HepG2 (cell line): ENCODE data around the gene AKR1B15. TPM values are rescaled to one million over a fixed set of nuclear protein-coding genes. Genes with fewer than 3 reads are reported as not detected.

ENCODE experiments used
- ATF7 ChIP-seq, 2 experiments: fragments of 450-650 bp in 1 of 2; sonication (generic) in 1 of 2; formaldehyde crosslinking in 1 of 2; IDR thresholded peaks; 2 replicates each; pipeline versions ENCODE4 v1.4.0 to v1.6.1; 2016 to 2020; ENCODE audit warnings: antibody characterized with exemption in 1 of 2, mild to moderate bottlenecking in 1 of 2, missing genetic modification reagents in 1 of 2
- ATF7-NPFF ChIP-seq: sonication (generic); formaldehyde crosslinking; IDR thresholded peaks from 2 replicates; pipeline ENCODE4 v1.8.1; 2023; ENCODE audit warnings: mild to moderate bottlenecking, low read depth, missing genetic modification reagents, moderate library complexity
- CEBPG ChIP-seq: IDR thresholded peaks from 2 replicates; pipeline ENCODE4 v1.6.1; 2016
- CREM ChIP-seq, 2 experiments: sonication (generic) in 1 of 2; formaldehyde crosslinking in 1 of 2; IDR thresholded peaks; 2 replicates each; pipeline versions ENCODE4 v1.4.0 to v1.6.1; 2016 to 2020; ENCODE audit warnings: antibody characterized with exemption in 1 of 2, mild to moderate bottlenecking in 1 of 2, missing genetic modification reagents in 1 of 2
- EEA1 ChIP-seq: sonication (generic); formaldehyde crosslinking; IDR thresholded peaks from 2 replicates; pipeline ENCODE4 v1.5.1; 2020; ENCODE audit warnings: mild to moderate bottlenecking, missing genetic modification reagents, borderline replicate concordance
- EP300 ChIP-seq, 3 experiments: sonication (generic) in 1 of 3; formaldehyde crosslinking in 1 of 3; IDR thresholded peaks; 2 replicates each; pipeline versions ENCODE4 v1.5.1 to v1.6.1; 2011 to 2020; ENCODE audit warnings: low read depth in 2 of 3, low read length in 2 of 3, borderline replicate concordance in 1 of 3, improper control_type of control experiment in 1 of 3, mild to moderate bottlenecking in 1 of 3, missing genetic modification reagents in 1 of 3, moderate library complexity in 1 of 3
- ETV5 ChIP-seq: IDR thresholded peaks from 2 replicates; pipeline ENCODE4 v1.6.1; 2018; ENCODE audit warnings: missing biosample characterization, missing genetic modification reagents, inconsistent platforms, borderline replicate concordance
- FOSL2 ChIP-seq: sonication (generic); formaldehyde crosslinking; IDR thresholded peaks from 2 replicates; pipeline ENCODE4 v1.4.0; 2020; ENCODE audit warnings: missing genetic modification reagents
- FOXJ3 ChIP-seq: sonication (generic); formaldehyde crosslinking; IDR thresholded peaks from 2 replicates; pipeline ENCODE4 v1.4.0; 2020; ENCODE audit warnings: missing genetic modification reagents, mild to moderate bottlenecking, borderline replicate concordance
- HDAC1 ChIP-seq: sonication (generic); formaldehyde crosslinking; IDR thresholded peaks from 2 replicates; pipeline ENCODE4 v1.5.1; 2020; ENCODE audit warnings: mild to moderate bottlenecking, missing genetic modification reagents
- HNF4A ChIP-seq: sonication (generic); formaldehyde crosslinking; IDR thresholded peaks from 2 replicates; pipeline ENCODE4 v1.4.0; 2020; ENCODE audit warnings: missing genetic modification reagents
- HOXA3 ChIP-seq: sonication (generic); formaldehyde crosslinking; IDR thresholded peaks from 2 replicates; pipeline ENCODE4 v1.5.0; 2020; ENCODE audit warnings: missing genetic modification reagents
- KAT8 ChIP-seq: IDR thresholded peaks from 2 replicates; pipeline ENCODE4 v1.6.1; 2016; ENCODE audit warnings: missing genetic modification reagents, missing compliant biosample characterization
- MIXL1 ChIP-seq: IDR thresholded peaks from 2 replicates; pipeline ENCODE4 v1.6.1; 2016
- MXD4 ChIP-seq: IDR thresholded peaks from 2 replicates; pipeline ENCODE4 v1.6.1; 2016; ENCODE audit warnings: mild to moderate bottlenecking, missing biosample characterization, missing genetic modification reagents
- NFE2 ChIP-seq: sonication (generic); formaldehyde crosslinking; IDR thresholded peaks from 2 replicates; pipeline ENCODE4 v1.4.0; 2020; ENCODE audit warnings: missing genetic modification reagents
- NFYC ChIP-seq: IDR thresholded peaks from 2 replicates; pipeline ENCODE4 v1.6.1; 2016; ENCODE audit warnings: missing genetic modification reagents, missing compliant biosample characterization
- SSRP1 ChIP-seq: IDR thresholded peaks from 2 replicates; pipeline ENCODE4 v1.6.1; 2016; ENCODE audit warnings: control low read depth
- ZNF772 ChIP-seq: sonication (generic); formaldehyde crosslinking; IDR thresholded peaks from 2 replicates; pipeline ENCODE4 v1.5.0; 2020; ENCODE audit warnings: mild to moderate bottlenecking, missing genetic modification reagents
- ZNF83 ChIP-seq: sonication (generic); formaldehyde crosslinking; IDR thresholded peaks from 2 replicates; pipeline ENCODE4 v1.4.0; 2020; ENCODE audit warnings: missing genetic modification reagents, mild to moderate bottlenecking, borderline replicate concordance
- ZSCAN12 ChIP-seq: sonication (generic); formaldehyde crosslinking; IDR thresholded peaks from 2 replicates; pipeline ENCODE4 v1.9.0; 2021; ENCODE audit warnings: mild to moderate bottlenecking, missing genetic modification reagents
- ZSCAN22 ChIP-seq: sonication (generic); formaldehyde crosslinking; IDR thresholded peaks from 2 replicates; pipeline ENCODE4 v1.4.0; 2020; ENCODE audit warnings: mild to moderate bottlenecking, missing genetic modification reagents
- polyA plus RNA-seq, 8 experiments: library from polyadenylated mRNA; depleted of rRNA in 3 of 8; stranded (reverse) in 7 of 8; unstranded in 1 of 8; fragments of >200 nt; fragmentation: Illumina TruSeq in 4 of 8; extraction: Trizol in 4 of 8; gene quantifications; 2 replicates each; pipeline versions ENCODE4 v1.2.1 to v1.2.3, GENCODE V29; 2011 to 2016; ENCODE audit warnings: low read depth in 4 of 8, missing spikeins in 1 of 8, mixed read lengths in 1 of 8; ENCODE audit not compliant: insufficient read depth in 1 of 8
- total RNA-seq, 5 experiments: library from RNA; depleted of rRNA; stranded (reverse); fragments of >200 nt; fragmentation: Illumina TruSeq; extraction: Trizol; gene quantifications; 2 replicates each; pipeline ENCODE4 v1.2.3, GENCODE V29; 2016; ENCODE audit warnings: low read depth in 1 of 5
- TF ChIP-seq, protein P1 (sequence below): sonication (generic); formaldehyde crosslinking; IDR thresholded peaks from 2 replicates; pipeline ENCODE4 v1.5.1; 2020; ENCODE audit warnings: mild to moderate bottlenecking, missing genetic modification reagents, borderline replicate concordance
- TF ChIP-seq, protein P2 (sequence below): sonication (generic); formaldehyde crosslinking; IDR thresholded peaks from 2 replicates; pipeline ENCODE4 v1.4.0; 2020; ENCODE audit warnings: missing genetic modification reagents

AKR1B15 gene
- total and polyA plus RNA-seq, 2 of the 13 experiments (the other 11 are each of a cell fraction or from before 2014, with no cell fraction given): 0.77 TPM; not detected in 1

- TF ChIP-seq, protein P1, sequence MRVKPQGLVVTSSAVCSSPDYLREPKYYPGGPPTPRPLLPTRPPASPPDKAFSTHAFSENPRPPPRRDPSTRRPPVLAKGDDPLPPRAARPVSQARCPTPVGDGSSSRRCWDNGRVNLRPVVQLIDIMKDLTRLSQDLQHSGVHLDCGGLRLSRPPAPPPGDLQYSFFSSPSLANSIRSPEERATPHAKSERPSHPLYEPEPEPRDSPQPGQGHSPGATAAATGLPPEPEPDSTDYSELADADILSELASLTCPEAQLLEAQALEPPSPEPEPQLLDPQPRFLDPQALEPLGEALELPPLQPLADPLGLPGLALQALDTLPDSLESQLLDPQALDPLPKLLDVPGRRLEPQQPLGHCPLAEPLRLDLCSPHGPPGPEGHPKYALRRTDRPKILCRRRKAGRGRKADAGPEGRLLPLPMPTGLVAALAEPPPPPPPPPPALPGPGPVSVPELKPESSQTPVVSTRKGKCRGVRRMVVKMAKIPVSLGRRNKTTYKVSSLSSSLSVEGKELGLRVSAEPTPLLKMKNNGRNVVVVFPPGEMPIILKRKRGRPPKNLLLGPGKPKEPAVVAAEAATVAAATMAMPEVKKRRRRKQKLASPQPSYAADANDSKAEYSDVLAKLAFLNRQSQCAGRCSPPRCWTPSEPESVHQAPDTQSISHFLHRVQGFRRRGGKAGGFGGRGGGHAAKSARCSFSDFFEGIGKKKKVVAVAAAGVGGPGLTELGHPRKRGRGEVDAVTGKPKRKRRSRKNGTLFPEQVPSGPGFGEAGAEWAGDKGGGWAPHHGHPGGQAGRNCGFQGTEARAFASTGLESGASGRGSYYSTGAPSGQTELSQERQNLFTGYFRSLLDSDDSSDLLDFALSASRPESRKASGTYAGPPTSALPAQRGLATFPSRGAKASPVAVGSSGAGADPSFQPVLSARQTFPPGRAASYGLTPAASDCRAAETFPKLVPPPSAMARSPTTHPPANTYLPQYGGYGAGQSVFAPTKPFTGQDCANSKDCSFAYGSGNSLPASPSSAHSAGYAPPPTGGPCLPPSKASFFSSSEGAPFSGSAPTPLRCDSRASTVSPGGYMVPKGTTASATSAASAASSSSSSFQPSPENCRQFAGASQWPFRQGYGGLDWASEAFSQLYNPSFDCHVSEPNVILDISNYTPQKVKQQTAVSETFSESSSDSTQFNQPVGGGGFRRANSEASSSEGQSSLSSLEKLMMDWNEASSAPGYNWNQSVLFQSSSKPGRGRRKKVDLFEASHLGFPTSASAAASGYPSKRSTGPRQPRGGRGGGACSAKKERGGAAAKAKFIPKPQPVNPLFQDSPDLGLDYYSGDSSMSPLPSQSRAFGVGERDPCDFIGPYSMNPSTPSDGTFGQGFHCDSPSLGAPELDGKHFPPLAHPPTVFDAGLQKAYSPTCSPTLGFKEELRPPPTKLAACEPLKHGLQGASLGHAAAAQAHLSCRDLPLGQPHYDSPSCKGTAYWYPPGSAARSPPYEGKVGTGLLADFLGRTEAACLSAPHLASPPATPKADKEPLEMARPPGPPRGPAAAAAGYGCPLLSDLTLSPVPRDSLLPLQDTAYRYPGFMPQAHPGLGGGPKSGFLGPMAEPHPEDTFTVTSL (CRISPR knock-in tag): 0 out of 2 replicates have a peak, but pooled peaks have one; percentile 28
- peak; percentile 17; the same call in 1 of the 2 replicates for TF ChIP-seq HOXA3 (CRISPR knock-in tag)
- TF ChIP-seq, protein P2, sequence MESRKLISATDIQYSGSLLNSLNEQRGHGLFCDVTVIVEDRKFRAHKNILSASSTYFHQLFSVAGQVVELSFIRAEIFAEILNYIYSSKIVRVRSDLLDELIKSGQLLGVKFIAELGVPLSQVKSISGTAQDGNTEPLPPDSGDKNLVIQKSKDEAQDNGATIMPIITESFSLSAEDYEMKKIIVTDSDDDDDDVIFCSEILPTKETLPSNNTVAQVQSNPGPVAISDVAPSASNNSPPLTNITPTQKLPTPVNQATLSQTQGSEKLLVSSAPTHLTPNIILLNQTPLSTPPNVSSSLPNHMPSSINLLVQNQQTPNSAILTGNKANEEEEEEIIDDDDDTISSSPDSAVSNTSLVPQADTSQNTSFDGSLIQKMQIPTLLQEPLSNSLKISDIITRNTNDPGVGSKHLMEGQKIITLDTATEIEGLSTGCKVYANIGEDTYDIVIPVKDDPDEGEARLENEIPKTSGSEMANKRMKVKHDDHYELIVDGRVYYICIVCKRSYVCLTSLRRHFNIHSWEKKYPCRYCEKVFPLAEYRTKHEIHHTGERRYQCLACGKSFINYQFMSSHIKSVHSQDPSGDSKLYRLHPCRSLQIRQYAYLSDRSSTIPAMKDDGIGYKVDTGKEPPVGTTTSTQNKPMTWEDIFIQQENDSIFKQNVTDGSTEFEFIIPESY: no peak
- TF ChIP-seq CEBPG (CRISPR knock-in tag): peak; percentile 76
- 0 out of 2 replicates have a peak, but pooled peaks have one; percentile 16 for TF ChIP-seq MIXL1 (CRISPR knock-in tag)
- no peak for TF ChIP-seq NFYC (CRISPR knock-in tag)
- TF ChIP-seq KAT8: peak; percentile 37; the same call in 1 of the 2 replicates
- peak; percentile 81 for TF ChIP-seq ETV5 (CRISPR knock-in tag)
- TF ChIP-seq ZSCAN22: no peak
- TF ChIP-seq ZNF83 (CRISPR knock-in tag): no peak
- TF ChIP-seq FOXJ3 (CRISPR knock-in tag): no peak
- no peak for TF ChIP-seq ZSCAN12 (CRISPR knock-in tag)
- TF ChIP-seq ATF7 (IDR thresholded peaks at IDR 0.05): no peak
- no peak for TF ChIP-seq ATF7 (CRISPR knock-in tag; IDR thresholded peaks at IDR 0.05)
- no peak for TF ChIP-seq SSRP1 (CRISPR knock-in tag)
- no peak for TF ChIP-seq NFE2 (CRISPR knock-in tag)
- TF ChIP-seq ATF7-NPFF: no peak
- no peak for TF ChIP-seq EEA1 (CRISPR knock-in tag)
- TF ChIP-seq FOSL2: peak; percentile 19; the same call in 1 of the 2 replicates
- TF ChIP-seq CREM (IDR thresholded peaks at IDR 0.05): peak; percentile 50; the same call in 1 of the 2 replicates
- TF ChIP-seq CREM (CRISPR knock-in tag; IDR thresholded peaks at IDR 0.05): no peak
- TF ChIP-seq EP300 (IDR thresholded peaks at IDR 0.05; ENCODE audit: low read depth in 2 of 2, low read length in 2 of 2): 0 out of 4 replicates have a peak, but pooled peaks of 1 of the 2 experiments have one; percentile 9
- TF ChIP-seq EP300 (CRISPR knock-in tag; IDR thresholded peaks at IDR 0.05; ENCODE audit: borderline replicate concordance): peak; percentile 54; the same call in 1 of the 2 replicates
- TF ChIP-seq HDAC1 (CRISPR knock-in tag): peak; percentile 10; the same call in 1 of the 2 replicates
- TF ChIP-seq ZNF772: no peak
- no peak for TF ChIP-seq MXD4 (CRISPR knock-in tag)
- peak; percentile 68 for TF ChIP-seq HNF4A (CRISPR knock-in tag)
Measured at GRCh38 chr7:134602881-134603451, 54.1 kb downstream of the AKR1B15 start (continued).
